H1 (cell line): ENCODE results near the gene S100A16. TPM values are rescaled to one million over a fixed set of nuclear protein-coding genes. Genes with fewer than 3 reads are reported as not detected.

Source experiments
- CTCF ChIA-PET: fragments of 300-600 bp; sonication (Branson Sonifier 250); formaldehyde crosslinking; loops from one replicate; lab custom pipeline; 2021; ENCODE audit not compliant: partially characterized antibody; lab: Charles Lee
- POLR2A ChIA-PET: fragments of 300-600 bp; sonication (Branson Sonifier 250); formaldehyde crosslinking; loops from one replicate; lab custom pipeline; 2021; ENCODE audit warnings: inconsistent platforms; ENCODE audit not compliant: partially characterized antibody; lab: Charles Lee
- DNase-seq, 2 experiments: peaks; one replicate each; pipeline versions ENCODE4 v3.0.0 to v3.0.0-alpha.2; 2010 to 2022; ENCODE audit warnings: low spot score in 2 of 2, low read depth in 1 of 2, mixed read lengths in 1 of 2
- FAIRE-seq: peaks from 2 replicates; lab custom pipeline; 2011; peaks lifted over from hg19 to GRCh38; lab: Jason Lieb, UNC
- H2AFZ ChIP-seq: 2 replicates; pipeline ENCODE4 v1.8.1; 2012; ENCODE audit warnings: low read length, inconsistent platforms
- H2AK5ac ChIP-seq: 2 replicates; pipeline ENCODE4 v1.6.1; 2013; ENCODE audit warnings: low read depth, low read length
- H2BK120ac ChIP-seq: replicated peaks from 2 replicates; pipeline ENCODE3; 2013; ENCODE audit warnings: low read depth, low read length, inconsistent platforms
- H2BK12ac ChIP-seq: 2 replicates; pipeline ENCODE4 v1.6.1; 2013; ENCODE audit warnings: low read depth, low read length
- H2BK15ac ChIP-seq: 2 replicates; pipeline ENCODE4 v1.6.1; 2013; ENCODE audit warnings: low read length
- H2BK20ac ChIP-seq: 2 replicates; pipeline ENCODE4 v1.6.1; 2013; ENCODE audit warnings: low read length
- H2BK5ac ChIP-seq: 2 replicates; pipeline ENCODE4 v1.6.1; 2013; ENCODE audit warnings: low read depth, low read length
- H3K14ac ChIP-seq: 2 replicates; pipeline ENCODE4 v1.6.1; 2013; ENCODE audit warnings: inconsistent platforms; ENCODE audit not compliant: insufficient read length
- H3K18ac ChIP-seq: 2 replicates; pipeline ENCODE4 v1.6.1; 2013; ENCODE audit warnings: low read length; ENCODE audit errors: extremely low read depth
- H3K23ac ChIP-seq: 2 replicates; pipeline ENCODE4 v1.6.1; 2013; ENCODE audit warnings: inconsistent platforms; ENCODE audit not compliant: insufficient read length
- H3K23me2 ChIP-seq: 2 replicates; pipeline ENCODE4 v1.6.1; 2013; ENCODE audit warnings: low read depth, low read length
- H3K27ac ChIP-seq: 2 replicates; pipeline ENCODE4 v1.6.1; 2011; ENCODE audit warnings: low read depth, low read length, inconsistent platforms
- H3K27me3 ChIP-seq, 4 experiments: replicated peaks in 1 of 4; 1 replicate in 1 of 4; 2 replicates in 3 of 4; pipeline versions ENCODE4 v1.6.1 to v1.8.1; 2011 to 2013; ENCODE audit warnings: low read length in 3 of 4, mild to moderate bottlenecking in 3 of 4, inconsistent platforms in 2 of 4, mixed read lengths in 2 of 4, moderate library complexity in 1 of 4; ENCODE audit not compliant: control insufficient read depth in 3 of 4, insufficient read depth in 3 of 4; ENCODE audit errors: extremely low read depth in 1 of 4
- H3K36me3 ChIP-seq, 4 experiments: 2 replicates each; pipeline versions ENCODE4 v1.6.1 to v1.8.1; 2011 to 2013; ENCODE audit warnings: mild to moderate bottlenecking in 4 of 4, low read length in 3 of 4, moderate library complexity in 2 of 4, control low read depth in 1 of 4, inconsistent platforms in 1 of 4; ENCODE audit not compliant: insufficient read depth in 4 of 4, control insufficient read depth in 2 of 4
- H3K4ac ChIP-seq: replicated peaks from 2 replicates; pipeline ENCODE3; 2013; ENCODE audit warnings: low read length, low read depth, mixed read lengths, inconsistent platforms; ENCODE audit not compliant: insufficient read length
- H3K4me1 ChIP-seq, 4 experiments: replicated peaks in 1 of 4; 1 replicate in 1 of 4; 2 replicates in 3 of 4; pipeline versions ENCODE4 v1.6.1 to v1.8.1; 2011 to 2013; ENCODE audit warnings: low read length in 3 of 4, inconsistent platforms in 2 of 4, mixed read lengths in 1 of 4; ENCODE audit not compliant: insufficient read depth in 4 of 4, control insufficient read depth in 3 of 4
- H3K4me2 ChIP-seq, 2 experiments: 2 replicates each; pipeline versions ENCODE4 v1.6.1 to v1.8.1; 2011 to 2013; ENCODE audit warnings: low read depth in 2 of 2, low read length in 2 of 2, control low read depth in 1 of 2, inconsistent platforms in 1 of 2, mild to moderate bottlenecking in 1 of 2; ENCODE audit not compliant: insufficient read depth in 1 of 2
- H3K4me3 ChIP-seq, 4 experiments: fragments of 200-600, 300-600 bp in 1 of 4; sonication (generic), shearing (Covaris generic), sonication (Bioruptor Twin) in 1 of 4; 2 replicates each; pipeline versions ENCODE4 v1.5.1 to v1.8.1; 2011 to 2016; ENCODE audit warnings: low read length in 4 of 4, low read depth in 3 of 4, control low read depth in 2 of 4, inconsistent platforms in 2 of 4, mild to moderate bottlenecking in 2 of 4, mixed read lengths in 1 of 4, moderate library complexity in 1 of 4; ENCODE audit not compliant: insufficient read depth in 2 of 4; ENCODE audit errors: extremely low read depth in 1 of 4
- H3K56ac ChIP-seq: replicated peaks from 2 replicates; pipeline ENCODE3; 2013; ENCODE audit warnings: low read depth, mild to moderate bottlenecking, mixed read lengths, low read length, inconsistent platforms; ENCODE audit not compliant: insufficient read length
- H3K79me1 ChIP-seq: 2 replicates; pipeline ENCODE4 v1.6.1; 2013; ENCODE audit warnings: low read depth, low read length, control low read depth
- H3K79me2 ChIP-seq, 2 experiments: 2 replicates each; pipeline versions ENCODE4 v1.6.1 to v1.8.1; 2012 to 2013; ENCODE audit warnings: low read length in 2 of 2, mild to moderate bottlenecking in 2 of 2, inconsistent platforms in 1 of 2; ENCODE audit not compliant: insufficient read depth in 2 of 2, control insufficient read depth in 1 of 2
- H3K9ac ChIP-seq, 4 experiments: replicated peaks in 1 of 4; 1 replicate in 1 of 4; 2 replicates in 3 of 4; pipeline versions ENCODE4 v1.6.1 to v1.8.1; 2011 to 2013; ENCODE audit warnings: low read depth in 3 of 4, low read length in 3 of 4, control low read depth in 2 of 4, mild to moderate bottlenecking in 2 of 4, moderate library complexity in 2 of 4, inconsistent platforms in 1 of 4; ENCODE audit errors: extremely low read depth in 1 of 4
- H3K9me3 ChIP-seq, 2 experiments: 2 replicates each; pipeline versions ENCODE4 v1.6.1 to v1.8.1; 2012 to 2013; ENCODE audit warnings: mild to moderate bottlenecking in 2 of 2, moderate library complexity in 2 of 2, control low read depth in 1 of 2, inconsistent platforms in 1 of 2, low read depth in 1 of 2, low read length in 1 of 2, mixed read lengths in 1 of 2; ENCODE audit not compliant: insufficient read depth in 2 of 2
- H4K20me1 ChIP-seq, 2 experiments: replicated peaks in 1 of 2; 2 replicates each; pipeline versions ENCODE3 to v1.8.1; 2011 to 2013; ENCODE audit warnings: inconsistent platforms in 2 of 2, low read length in 2 of 2, mild to moderate bottlenecking in 1 of 2; ENCODE audit not compliant: insufficient read depth in 2 of 2, control insufficient read depth in 1 of 2
- H4K5ac ChIP-seq: 2 replicates; pipeline ENCODE4 v1.6.1; 2013; ENCODE audit warnings: low read length, low read depth, mixed read lengths, inconsistent platforms; ENCODE audit not compliant: insufficient read length
- H4K8ac ChIP-seq: 2 replicates; pipeline ENCODE4 v1.8.0; 2013; ENCODE audit warnings: mild to moderate bottlenecking, moderate library complexity, low read length, inconsistent platforms; ENCODE audit not compliant: insufficient read depth; ENCODE audit errors: extremely low read depth
- H4K91ac ChIP-seq: replicated peaks from 2 replicates; pipeline ENCODE3; 2013; ENCODE audit warnings: low read length, mixed read lengths, inconsistent platforms; ENCODE audit not compliant: insufficient read length
- BCL11A ChIP-seq, 2 experiments: IDR thresholded peaks; one replicate each; pipeline ENCODE4 v1.6.1; 2011; ENCODE audit warnings: low read depth in 2 of 2, low read length in 2 of 2, mild to moderate bottlenecking in 2 of 2
- CBX8 ChIP-seq: fragments of 300-800, 300-1000 bp; sonication (generic); IDR thresholded peaks from 2 replicates; pipeline ENCODE4 v1.7.1; 2016; ENCODE audit warnings: low read depth, low read length, borderline replicate concordance
- CEBPB ChIP-seq: IDR thresholded peaks from 2 replicates; pipeline ENCODE4 v1.6.1; 2012; ENCODE audit warnings: low read depth, low read length
- CHD2 ChIP-seq: IDR thresholded peaks from 2 replicates; pipeline ENCODE4 v1.6.1; 2012; ENCODE audit warnings: low read length, improper control_type of control experiment
- CREB1 ChIP-seq: IDR thresholded peaks from 2 replicates; pipeline ENCODE4 v1.6.1; 2012; ENCODE audit warnings: inconsistent platforms
- FOSL1 ChIP-seq: IDR thresholded peaks from 2 replicates; pipeline ENCODE4 v1.6.1; 2011; ENCODE audit warnings: mild to moderate bottlenecking, low read depth, low read length, moderate library complexity; ENCODE audit not compliant: insufficient read depth
- POLR2AphosphoS5 ChIP-seq: IDR thresholded peaks from 2 replicates; pipeline ENCODE4 v1.6.1; 2011; ENCODE audit warnings: low read depth, low read length
- POU5F1 ChIP-seq: IDR thresholded peaks from 2 replicates; pipeline ENCODE4 v1.6.1; 2011; ENCODE audit warnings: low read depth, mild to moderate bottlenecking, low read length, moderate library complexity
- RFX5 ChIP-seq: IDR thresholded peaks from 2 replicates; pipeline ENCODE4 v1.6.1; 2011; ENCODE audit warnings: low read depth, low read length, improper control_type of control experiment, borderline replicate concordance
- RNF2 ChIP-seq: fragments of 200-900, 300-1000 bp; sonication (generic); IDR thresholded peaks from 2 replicates; pipeline ENCODE4 v1.7.1; 2016; ENCODE audit warnings: borderline replicate concordance, low read depth, mild to moderate bottlenecking, antibody characterized with exemption, low read length; ENCODE audit not compliant: poor library complexity, severe bottlenecking; ENCODE audit errors: missing control alignments
- SAP30 ChIP-seq: fragments of 300-600 bp; sonication (generic); IDR thresholded peaks from 2 replicates; pipeline ENCODE4 v1.7.1; 2012; ENCODE audit warnings: low read length, moderate library complexity, mild to moderate bottlenecking, inconsistent platforms; ENCODE audit not compliant: insufficient read depth, insufficient replicate concordance
- TCF12 ChIP-seq: IDR thresholded peaks from 2 replicates; pipeline ENCODE4 v1.6.1; 2011; ENCODE audit warnings: low read depth, mild to moderate bottlenecking, low read length
- TEAD4 ChIP-seq: IDR thresholded peaks from 2 replicates; pipeline ENCODE4 v1.6.1; 2012; ENCODE audit warnings: low read depth, low read length, inconsistent platforms, mixed read lengths
- WGBS, 2 experiments: shearing (Covaris generic) in 1 of 2; methylation state at CpG; one replicate each; pipeline versions ENCODE4 v1.1.6 to v1.1.7; 2013 to 2015; ENCODE audit warnings: low lambda C conversion rate in 2 of 2, mixed read lengths in 2 of 2, inconsistent platforms in 1 of 2, low coverage in 1 of 2, missing lambda C conversion rate in 1 of 2; ENCODE audit not compliant: insufficient replicate concordance in 2 of 2, insufficient coverage in 1 of 2, insufficient read length in 1 of 2; ENCODE audit errors: extremely low coverage in 1 of 2, missing lambda C conversion rate in 1 of 2; 5-methylcytosine and 5-hydroxymethylcytosine counted together
- polyA plus RNA-seq, 7 experiments: library from polyadenylated mRNA; depleted of rRNA in 3 of 7; stranded (reverse) in 5 of 7; unstranded in 2 of 7; fragments of >200 nt in 5 of 7; fragments of 200-250 nt in 2 of 7; gene quantifications; 1 replicate in 5 of 7; 2 replicates in 1 of 7; 4 replicates in 1 of 7; pipeline versions ENCODE4 v1.2.1 to v1.2.3, GENCODE V29; 2011 to 2013; ENCODE audit warnings: missing spikeins in 2 of 7, mixed read lengths in 2 of 7
- total RNA-seq: library from RNA; stranded (reverse); fragmentation: NEBNext Ultra II Directional; extraction: Animal tissue kit (Norgen Biotek cat#: 25700); gene quantifications from 2 replicates; pipeline ENCODE4 v1.2.1, GENCODE V29; 2021

Gene S100A16
- total and polyA plus RNA-seq, 2 of the 8 experiments (the other 6 are each of a cell fraction or from before 2014, with no cell fraction given), result 14.9 to 61.4 TPM

- H2BK5ac ChIP-seq, result no peak overlapping the region
- no peak overlapping the region for H2AK5ac ChIP-seq
- H2BK15ac ChIP-seq, result 0 out of 2 replicates have a peak overlapping the region, but pooled peaks have one; percentile 72
- H4K20me1 ChIP-seq, result peaks cover 3% of the 10 kb centered on the region in 2 experiments
- H3K4me1 ChIP-seq, result peaks cover 0 to 3% (median 0%) of the 10 kb centered on the region in 4 experiments; a peak in 1 of 7 replicates
- no peaks in the 10 kb centered on the region for H3K23me2 ChIP-seq
- H3K18ac ChIP-seq, result no peak overlapping the region
- H3K4me3 ChIP-seq, result no peak overlapping the region
- FAIRE-seq (no peak), DNase-seq (no peak)
- POLR2A ChIA-PET, result interaction anchor here (0.5 to 16.2 kb wide), 12 partner anchors 9 to 341 kb away, joined by 3 to 343 read pairs (median 5); partner anchors contain the start of genes CHTOP, ILF2, RPS27 and S100A1
- H3K4me2 ChIP-seq, result no peak overlapping the region
- H3K4ac ChIP-seq, result no peak overlapping the region
- H2BK120ac ChIP-seq, result no peak overlapping the region
- H4K8ac ChIP-seq, result no peak overlapping the region; the same call in 1 of the 2 replicates
- no peak overlapping the region for H3K56ac ChIP-seq
- no peaks in the 10 kb centered on the region for H3K9me3 ChIP-seq
- no peak overlapping the region for H4K5ac ChIP-seq
- no peak overlapping the region for H3K14ac ChIP-seq
- 68% methylated on average over 3 of the region's 3 CpGs; no CpG with 5 or more reads in 1 of the 2 experiments for WGBS, 2 experiments
- no peak overlapping the region for H2BK20ac ChIP-seq
- H3K9ac ChIP-seq, result no peak overlapping the region
- H3K27me3 ChIP-seq, result no peaks in the 10 kb centered on the region
- peaks cover 7 to 18% (median 16%) of the 10 kb centered on the region in 4 experiments for H3K36me3 ChIP-seq
- H3K79me1 ChIP-seq, result no peaks in the 10 kb centered on the region
- CTCF ChIA-PET, result interaction anchor here (0.6 to 3.1 kb wide), 7 partner anchors 10 to 629 kb away, joined by 3 to 13 read pairs (median 6); partner anchors contain the start of genes CHTOP, S100A1, S100A13 and SNAPIN
- H4K91ac ChIP-seq, result no peak overlapping the region
- no peak overlapping the region for H3K23ac ChIP-seq
- H3K79me2 ChIP-seq, result no peaks in the 10 kb centered on the region
- no peak overlapping the region for H2BK12ac ChIP-seq
- H3K27ac ChIP-seq, result no peak overlapping the region
- H2AFZ ChIP-seq, result no peak overlapping the region
- TF ChIP-seq POLR2AphosphoS5 (no peak), CHD2 (no peak), BCL11A (IDR thresholded peaks at IDR 0.05; ENCODE audit: low read depth in 2 of 2, low read length in 2 of 2) (no peak), SAP30 (no peak), CEBPB (no peak), RNF2 (no peak), TEAD4 (no peak), FOSL1 (no peak), CREB1 (no peak), RFX5 (no peak), CBX8 (no peak), TCF12 (no peak), POU5F1 (no peak)
Observed at GRCh38 chr1:153649137-153649862, 36.4 kb upstream of the S100A16 start.
